Measurements from ENCODE around the gene PEX26.
"Not testable (repeated sequence)": the region's sequence is repeated elsewhere in the genome, so short reads cannot be mapped to it uniquely, and the experiment has no call there.

Gene PEX26

GRCh38 chr22:18071968-18072310 lies 5.9 kb upstream of the PEX26 start:
- DNase-seq, result no peak

DNA sequence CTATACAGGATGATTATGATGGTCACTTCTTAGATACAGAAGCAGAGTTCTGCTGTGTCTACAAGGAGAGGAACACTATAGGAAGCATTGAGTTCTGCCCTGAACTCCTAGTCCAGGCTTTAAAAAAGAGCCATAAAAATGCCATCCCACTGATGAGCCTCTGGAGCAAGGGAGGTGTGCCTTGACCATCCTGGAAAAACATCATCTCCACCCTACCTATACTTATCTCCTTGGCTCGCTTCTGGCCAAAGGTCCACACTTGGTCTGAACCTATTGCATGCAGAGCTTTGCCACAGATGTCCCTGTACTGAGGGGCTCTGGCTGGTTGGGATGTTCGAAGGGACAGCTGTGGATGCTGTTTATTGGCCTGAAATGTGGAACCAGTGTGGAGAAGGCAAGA lies 4.3 kb upstream of the PEX26 start:
- no peak for DNase-seq

DNA sequence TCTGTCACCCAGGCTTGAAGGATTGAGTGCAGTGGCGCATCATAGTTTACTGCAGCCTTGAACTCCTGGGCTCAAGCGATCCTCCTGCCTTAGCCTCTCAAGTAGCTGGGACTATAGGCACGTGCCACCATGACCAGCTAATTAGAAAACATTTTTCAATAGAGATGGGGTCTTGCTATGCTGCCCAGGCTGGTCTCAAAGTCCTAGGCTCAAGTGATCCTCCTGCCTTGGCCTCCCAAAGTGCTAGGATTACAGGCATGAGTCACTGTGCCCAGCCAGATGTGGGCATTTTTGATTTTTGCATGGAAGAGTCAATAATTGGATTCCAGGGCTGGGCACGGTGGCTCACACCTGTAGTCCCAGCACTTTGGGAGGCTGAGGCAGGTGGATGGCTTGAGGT lies 3.9 kb upstream of the PEX26 start:
- not testable (repeated sequence) for DNase-seq

DNA sequence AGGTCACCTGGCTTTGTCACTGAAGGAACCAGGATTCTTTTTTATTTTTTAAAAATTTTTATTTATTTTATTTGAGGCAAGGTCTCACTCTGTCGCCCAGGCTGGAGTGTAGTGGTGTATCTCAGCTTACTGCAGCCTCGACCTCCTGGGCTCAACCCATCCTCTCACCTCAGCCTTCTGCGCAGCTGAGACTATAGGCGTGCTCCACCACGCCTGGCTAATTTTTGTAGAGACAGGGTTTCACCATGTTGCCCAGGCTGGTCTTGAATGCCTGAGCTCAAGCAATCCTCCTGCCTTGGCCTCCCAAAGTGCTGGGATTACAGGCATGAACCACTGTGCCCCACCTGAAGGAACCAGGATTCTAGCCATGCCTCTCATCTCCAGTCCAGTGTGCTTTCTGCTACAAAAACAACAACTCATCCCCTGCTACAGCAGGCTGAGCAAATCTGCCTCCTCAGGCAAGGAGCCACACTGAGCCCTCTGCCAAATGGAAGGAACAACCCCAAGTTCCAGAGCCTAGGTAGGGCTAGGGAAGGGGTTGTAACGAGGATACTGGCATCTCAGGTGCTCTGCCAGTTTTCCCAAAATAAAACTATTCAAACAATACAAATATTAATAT lies 2.6 kb upstream of the PEX26 start:
- DNase-seq, result no peak

DNA sequence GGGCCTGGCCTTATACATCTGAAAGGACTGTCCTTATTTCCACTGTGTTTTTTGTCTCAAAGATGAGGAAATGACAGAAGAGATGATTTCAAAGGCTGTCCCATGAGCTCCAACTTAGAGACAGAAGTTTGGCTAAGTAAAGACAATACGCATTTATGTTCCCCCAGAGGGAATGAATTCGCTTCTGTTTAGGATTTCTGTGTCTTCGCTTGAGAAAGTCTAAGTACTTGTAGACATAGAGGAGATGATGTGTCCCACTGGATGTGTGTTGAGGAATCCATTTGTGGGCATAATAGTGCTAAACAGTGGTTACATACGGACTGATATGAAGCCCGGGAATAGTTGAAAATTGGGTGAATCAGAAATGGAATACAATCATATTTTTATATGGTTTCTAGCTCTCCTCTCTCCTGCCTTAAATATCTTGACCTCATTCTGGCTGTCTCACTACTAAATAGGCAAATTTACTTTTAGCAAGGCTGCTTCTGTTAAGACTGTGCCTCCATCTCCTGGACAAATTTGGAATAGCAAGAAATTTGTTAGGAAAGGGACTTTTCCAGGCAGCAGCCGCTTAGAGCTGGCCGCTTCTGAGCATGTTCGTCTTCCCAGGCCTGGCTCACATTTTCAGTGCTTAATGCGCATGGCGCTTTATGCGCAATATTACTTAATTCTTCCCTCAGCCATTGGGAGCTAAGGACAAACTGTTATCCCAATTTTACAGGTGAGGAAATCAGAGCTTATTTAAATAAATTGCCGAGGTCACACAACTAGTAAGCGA lies 1.9 kb upstream of the PEX26 start:
- DNase-seq, result peak; percentile 44

- DNase-seq, result no peak
Measured at GRCh38 chr22:18077087-18077638, 627 bp upstream of the PEX26 start.

DNA sequence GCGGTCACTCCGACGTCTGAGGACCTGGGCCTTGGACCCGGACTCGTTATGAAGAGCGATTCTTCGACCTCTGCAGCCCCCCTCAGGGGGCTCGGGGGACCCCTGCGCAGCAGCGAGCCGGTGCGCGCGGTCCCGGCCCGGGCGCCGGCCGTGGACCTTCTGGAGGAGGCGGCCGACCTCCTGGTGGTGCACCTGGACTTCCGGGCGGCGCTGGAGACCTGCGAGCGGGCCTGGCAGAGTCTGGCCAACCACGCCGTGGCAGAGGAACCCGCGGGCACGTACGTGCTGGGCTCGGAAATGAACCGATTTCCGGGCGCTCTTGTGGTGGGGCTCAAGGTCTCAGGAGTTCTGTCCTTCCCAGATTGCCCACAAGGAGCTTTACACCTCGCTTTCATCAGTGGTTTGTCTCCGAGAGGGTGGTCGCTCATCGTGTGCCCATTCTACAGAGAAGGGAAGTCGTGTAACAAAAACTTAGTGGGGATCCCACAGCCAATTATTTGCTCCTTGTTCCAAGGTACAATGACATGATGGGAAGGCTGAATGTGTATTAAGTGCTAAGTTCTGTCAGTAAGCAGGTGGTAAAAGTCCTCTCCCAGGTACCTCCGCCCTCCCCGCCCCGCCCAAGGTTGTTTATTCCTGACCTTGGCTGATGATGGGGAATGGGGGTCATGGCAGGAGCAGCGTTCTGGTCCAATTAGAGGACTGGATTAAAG lies 695 bp downstream of the PEX26 start:
- no peak for DNase-seq

- DNase-seq, result no peak
Measured at GRCh38 chr22:18079706-18080233, 2.0 kb downstream of the PEX26 start.

DNA sequence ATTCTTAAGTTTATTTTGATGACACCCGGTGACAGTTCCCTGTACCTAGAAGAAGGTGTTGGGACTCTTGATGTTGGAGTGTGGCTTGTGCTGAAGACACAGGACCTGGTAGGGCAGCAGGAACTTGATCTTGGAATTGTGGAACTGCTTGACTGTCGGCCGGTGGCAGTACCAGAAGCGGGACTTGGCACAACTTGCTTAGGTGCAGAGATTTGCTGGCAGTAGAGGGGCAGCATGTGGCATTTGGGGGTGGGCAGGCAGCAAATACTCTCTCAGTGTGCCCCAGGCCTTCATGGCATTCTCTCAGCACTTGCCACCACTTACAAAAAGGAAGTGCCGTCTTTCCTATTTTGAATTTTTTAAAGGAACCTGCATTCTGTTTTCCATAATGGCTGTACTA lies 3.6 kb downstream of the PEX26 start:
- DNase-seq, result no peak

DNA sequence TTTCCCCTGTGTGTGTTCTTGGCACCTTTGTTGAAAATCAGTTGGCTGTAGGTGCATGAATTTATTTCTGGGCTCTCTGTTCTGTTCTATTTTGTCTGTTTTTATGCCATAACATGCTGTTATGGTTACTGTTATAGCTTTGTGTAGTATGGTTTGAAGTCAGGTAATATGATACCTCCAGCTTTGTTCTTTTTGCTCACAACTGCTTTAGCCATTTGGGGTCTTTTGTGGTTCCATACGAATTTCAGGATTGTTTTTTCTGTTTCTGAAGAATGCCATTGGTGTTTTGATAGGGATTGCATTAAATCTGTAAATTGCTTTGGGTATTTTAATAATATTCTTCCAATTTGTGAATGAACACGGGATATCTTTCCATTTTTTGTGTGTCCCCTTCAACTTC lies 4.7 kb downstream of the PEX26 start:
- DNase-seq, result no peak

- no peak for DNase-seq
Measured at GRCh38 chr22:18083406-18083805, 5.6 kb downstream of the PEX26 start.

GRCh38 chr22:18085188-18085587 lies 7.4 kb downstream of the PEX26 start:
- DNase-seq, result no peak

- DNase-seq, result no peak
Measured at GRCh38 chr22:18087350-18087855, 9.6 kb downstream of the PEX26 start.

GRCh38 chr22:18088825-18089568 lies 11.2 kb downstream of the PEX26 start:
- no peak for DNase-seq

GRCh38 chr22:18090286-18090685 lies 12.5 kb downstream of the PEX26 start:
- DNase-seq, result no peak

- no peak for DNase-seq
Measured at GRCh38 chr22:18091478-18091877, 13.7 kb downstream of the PEX26 start.

GRCh38 chr22:18091916-18092526 lies 14.2 kb downstream of the PEX26 start:
- no peak for DNase-seq

DNA sequence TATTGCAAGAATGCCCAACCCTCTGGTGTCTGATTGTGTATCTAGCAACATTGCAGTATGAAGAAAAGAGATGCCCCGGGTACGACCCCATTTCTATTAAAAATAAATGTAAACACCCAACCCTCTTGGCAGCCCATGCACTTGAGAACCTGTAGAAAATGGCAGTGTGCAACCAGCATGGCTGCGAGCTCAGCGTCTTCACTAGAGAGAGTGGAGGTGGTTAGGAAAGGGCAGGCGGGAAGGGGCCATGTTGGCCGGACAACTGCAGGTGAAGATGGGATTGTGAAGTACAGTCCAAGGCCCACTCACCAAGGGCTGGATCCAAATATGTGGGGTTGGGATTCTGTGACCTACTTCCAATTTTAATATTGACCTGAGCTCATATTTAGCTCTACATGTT lies 15.9 kb downstream of the PEX26 start:
- DNase-seq, result no peak

DNA sequence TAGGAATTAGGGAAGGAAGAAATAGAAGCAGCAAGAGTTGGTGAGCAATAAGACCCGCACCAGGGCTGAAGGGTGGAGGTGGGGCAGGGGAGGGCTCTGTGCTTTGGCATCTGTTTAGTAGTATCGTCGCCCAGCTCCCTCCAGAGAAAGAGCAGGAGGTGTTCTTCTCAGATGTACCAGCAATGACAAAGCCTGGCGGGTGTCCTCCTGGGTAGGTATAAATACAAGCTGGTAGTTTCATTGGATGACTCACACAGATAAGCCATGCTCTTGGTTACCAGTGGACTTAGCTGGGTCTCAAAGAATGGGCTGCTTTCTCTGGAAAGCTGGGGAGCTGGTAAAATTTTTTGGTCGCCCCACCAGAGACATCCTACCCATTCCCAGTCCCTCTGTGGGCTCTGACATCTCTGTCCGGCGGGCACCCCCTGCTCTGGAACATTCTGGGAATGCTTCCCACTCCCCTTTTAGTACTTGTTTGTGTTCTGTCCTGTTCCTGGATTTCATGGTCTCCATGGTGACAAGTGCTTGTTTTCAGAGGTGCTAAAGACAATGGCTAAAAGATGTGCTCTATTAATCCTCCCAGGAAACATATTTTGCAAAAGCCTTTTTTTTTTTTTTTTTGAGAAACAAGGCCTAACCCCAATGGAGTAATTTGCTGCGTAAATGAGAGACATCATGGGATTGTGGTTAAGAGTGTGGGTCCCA lies 17.5 kb downstream of the PEX26 start:
- DNase-seq, result no peak

- no peak for DNase-seq
Measured at GRCh38 chr22:18096823-18097222, 19.0 kb downstream of the PEX26 start.

DNA sequence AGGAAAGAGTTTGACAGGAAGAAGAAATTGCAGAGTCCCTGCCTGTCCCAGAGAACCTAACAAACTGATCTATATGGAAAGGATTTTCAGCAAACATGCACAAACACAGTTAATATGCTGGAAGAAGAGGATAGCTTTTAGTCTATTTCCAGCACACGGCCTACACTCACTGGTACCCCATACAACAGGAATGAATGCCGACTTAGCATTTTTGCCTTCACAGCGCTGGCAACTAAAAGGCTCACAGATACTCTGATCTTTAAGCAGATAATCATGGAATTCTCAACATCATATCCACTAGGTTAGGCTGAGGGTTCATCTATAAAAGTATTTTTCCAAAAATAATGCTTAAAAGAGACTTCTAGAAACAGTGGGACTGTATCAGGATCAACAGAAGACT lies 23.0 kb downstream of the PEX26 start:
- DNase-seq, result no peak

DNA sequence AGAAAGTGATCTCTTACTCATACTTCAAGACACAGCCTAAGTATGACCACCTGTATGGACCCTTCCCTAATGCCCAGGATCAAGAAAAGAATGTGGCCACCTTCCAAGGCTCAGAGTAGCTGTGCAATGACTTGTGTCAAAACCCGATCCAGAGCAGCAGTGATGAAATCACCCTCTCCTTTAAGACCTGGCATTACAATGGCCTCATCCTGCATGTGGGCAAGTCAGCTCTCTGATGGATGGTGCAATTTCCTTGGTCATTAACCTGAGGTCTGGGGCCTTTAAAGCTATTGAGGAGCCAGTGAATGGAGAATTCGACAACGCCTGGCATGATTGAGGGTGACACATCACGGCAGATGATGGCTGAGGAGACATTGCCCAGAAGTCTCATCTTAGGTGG lies 23.7 kb downstream of the PEX26 start:
- DNase-seq, result no peak
